NT2/D1 (cell line): ENCODE data around the gene LETM1.

Experiments used
- YY1 ChIP-seq: IDR thresholded peaks from 2 replicates; pipeline ENCODE4 v1.6.1; 2011; ENCODE audit not compliant: insufficient read length, insufficient read depth
- ZNF274 ChIP-seq: IDR thresholded peaks from 2 replicates; pipeline ENCODE4 v1.6.1; 2011; ENCODE audit warnings: mild to moderate bottlenecking, low read depth, low read length

DNA sequence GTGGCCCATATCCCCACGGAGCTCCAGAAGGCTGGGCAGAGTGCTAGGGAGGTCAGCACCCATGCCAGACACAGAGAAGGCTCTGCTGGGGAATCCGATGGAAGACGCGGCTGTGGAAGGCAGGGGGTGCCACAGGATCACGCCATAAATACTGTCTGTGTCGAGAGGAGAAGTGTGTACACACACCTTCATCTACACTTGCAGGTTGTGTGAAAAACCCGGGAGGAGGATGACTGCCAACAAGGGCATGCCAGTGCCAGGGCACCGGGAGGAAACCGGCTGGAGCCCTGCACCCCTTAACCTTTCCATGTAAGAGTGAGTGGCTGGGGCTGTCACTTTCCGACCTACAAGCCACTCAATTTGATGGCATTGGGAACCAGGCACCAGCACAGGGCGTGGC, 31.2 kb downstream of the LETM1 start:
- TF ChIP-seq YY1: no peak
- no peak for TF ChIP-seq ZNF274
